HUES6 (cell line): ENCODE measurements around the gene NDEL1.

Experiments
- H3K27ac ChIP-seq: 2 replicates; pipeline ENCODE4 v1.7.0; 2013; ENCODE audit warnings: low read depth, mild to moderate bottlenecking, low read length, inconsistent platforms
- H3K27me3 ChIP-seq: 2 replicates; pipeline ENCODE4 v1.6.1; 2013; ENCODE audit warnings: low read length; ENCODE audit not compliant: control insufficient read depth, insufficient read depth
- H3K36me3 ChIP-seq: 2 replicates; pipeline ENCODE4 v1.6.1; 2013; ENCODE audit warnings: low read length; ENCODE audit not compliant: control insufficient read depth, insufficient read depth
- H3K4me1 ChIP-seq: 2 replicates; pipeline ENCODE4 v1.6.1; 2013; ENCODE audit warnings: low read length; ENCODE audit not compliant: control insufficient read depth, insufficient read depth
- H3K4me3 ChIP-seq: 2 replicates; pipeline ENCODE4 v1.5.1; 2013; ENCODE audit warnings: low read depth, low read length
- H3K9ac ChIP-seq: one replicate; pipeline ENCODE4 v1.6.1; 2013; ENCODE audit warnings: mild to moderate bottlenecking, low read length
- H3K9me3 ChIP-seq: 2 replicates; pipeline ENCODE4 v1.6.1; 2013; ENCODE audit warnings: low read depth, low read length; ENCODE audit not compliant: control insufficient read depth, insufficient read depth

The NDEL1 gene

GRCh38 chr17:8459107-8459506 is 23.4 kb downstream of the NDEL1 start:
- no peak overlapping the region for H3K9ac ChIP-seq
- no peak overlapping the region for H3K4me3 ChIP-seq
- no peaks in the 10 kb centered on the region for H3K9me3 ChIP-seq
- no peaks in the 10 kb centered on the region for H3K4me1 ChIP-seq
- no peak overlapping the region for H3K27ac ChIP-seq
- H3K27me3 ChIP-seq, result no peaks in the 10 kb centered on the region
- H3K36me3 ChIP-seq, result peaks cover 91% of the 10 kb centered on the region

GRCh38 chr17:8459831-8460230 is 24.1 kb downstream of the NDEL1 start:
- H3K27ac ChIP-seq, result no peak overlapping the region
- peaks cover 90% of the 10 kb centered on the region for H3K36me3 ChIP-seq
- H3K27me3 ChIP-seq, result no peaks in the 10 kb centered on the region
- peaks cover 3% of the 10 kb centered on the region; the same call in 1 of the 2 replicates for H3K4me1 ChIP-seq
- no peaks in the 10 kb centered on the region for H3K9me3 ChIP-seq
- H3K4me3 ChIP-seq, result no peak overlapping the region
- no peak overlapping the region for H3K9ac ChIP-seq

GRCh38 chr17:8462564-8462963 is 26.9 kb downstream of the NDEL1 start:
- Histone ChIP-seq H3K4me3 (no peak overlapping the region), H3K9me3 (no peaks in the 10 kb centered on the region), H3K9ac (no peak overlapping the region), H3K27me3 (no peaks in the 10 kb centered on the region), H3K36me3 (peaks cover 80% of the 10 kb centered on the region), H3K27ac (no peak overlapping the region), H3K4me1 (peaks cover 3% of the 10 kb centered on the region; the same call in 1 of the 2 replicates)

GRCh38 chr17:8463099-8463498 is 27.4 kb downstream of the NDEL1 start:
- Histone ChIP-seq H3K27me3 (no peaks in the 10 kb centered on the region), H3K4me1 (peaks cover 3% of the 10 kb centered on the region; the same call in 1 of the 2 replicates), H3K4me3 (no peak overlapping the region), H3K27ac (no peak overlapping the region), H3K9me3 (no peaks in the 10 kb centered on the region), H3K36me3 (peaks cover 79% of the 10 kb centered on the region), H3K9ac (no peak overlapping the region)

GRCh38 chr17:8464941-8465340 is 29.3 kb downstream of the NDEL1 start:
- no peak overlapping the region for H3K4me3 ChIP-seq
- no peaks in the 10 kb centered on the region for H3K9me3 ChIP-seq
- H3K36me3 ChIP-seq, result peaks cover 75% of the 10 kb centered on the region
- H3K4me1 ChIP-seq, result peaks cover 3% of the 10 kb centered on the region; the same call in 1 of the 2 replicates
- no peak overlapping the region for H3K9ac ChIP-seq
- no peaks in the 10 kb centered on the region for H3K27me3 ChIP-seq
- H3K27ac ChIP-seq, result no peak overlapping the region

- H3K4me1 ChIP-seq, result peaks cover 3% of the 10 kb centered on the region; the same call in 1 of the 2 replicates
- peaks cover 75% of the 10 kb centered on the region for H3K36me3 ChIP-seq
- H3K9me3 ChIP-seq, result no peaks in the 10 kb centered on the region
- H3K27me3 ChIP-seq, result no peaks in the 10 kb centered on the region
- H3K4me3 ChIP-seq, result no peak overlapping the region
- no peak overlapping the region for H3K27ac ChIP-seq
- no peak overlapping the region for H3K9ac ChIP-seq
Observed at GRCh38 chr17:8465356-8465755, 29.7 kb downstream of the NDEL1 start.

GRCh38 chr17:8465759-8466158 is 30.1 kb downstream of the NDEL1 start:
- peaks cover 74% of the 10 kb centered on the region for H3K36me3 ChIP-seq
- H3K4me1 ChIP-seq, result peaks cover 3% of the 10 kb centered on the region; the same call in 1 of the 2 replicates
- no peaks in the 10 kb centered on the region for H3K27me3 ChIP-seq
- no peak overlapping the region for H3K27ac ChIP-seq
- no peak overlapping the region for H3K4me3 ChIP-seq
- H3K9ac ChIP-seq, result no peak overlapping the region
- no peaks in the 10 kb centered on the region for H3K9me3 ChIP-seq

- Histone ChIP-seq H3K9ac (no peak overlapping the region), H3K36me3 (peaks cover 72% of the 10 kb centered on the region), H3K27ac (no peak overlapping the region), H3K9me3 (no peaks in the 10 kb centered on the region), H3K27me3 (no peaks in the 10 kb centered on the region), H3K4me3 (no peak overlapping the region), H3K4me1 (peaks cover 3% of the 10 kb centered on the region; the same call in 1 of the 2 replicates)
Observed at GRCh38 chr17:8466456-8466855, 30.8 kb downstream of the NDEL1 start.

GRCh38 chr17:8466873-8467272 is 31.2 kb downstream of the NDEL1 start:
- no peak overlapping the region for H3K9ac ChIP-seq
- no peaks in the 10 kb centered on the region for H3K27me3 ChIP-seq
- H3K27ac ChIP-seq, result no peak overlapping the region

GRCh38 chr17:8467527-8467926 is 31.8 kb downstream of the NDEL1 start:
- Histone ChIP-seq H3K9ac (no peak overlapping the region), H3K36me3 (peaks cover 71% of the 10 kb centered on the region), H3K27ac (no peak overlapping the region), H3K4me3 (no peak overlapping the region), H3K27me3 (no peaks in the 10 kb centered on the region), H3K9me3 (no peaks in the 10 kb centered on the region), H3K4me1 (peaks cover 3% of the 10 kb centered on the region; the same call in 1 of the 2 replicates)

More at GRCh38 chr17:8466873-8467272, 31.2 kb downstream of the NDEL1 start:
- Histone ChIP-seq H3K4me3 (no peak overlapping the region), H3K4me1 (peaks cover 3% of the 10 kb centered on the region; the same call in 1 of the 2 replicates), H3K9me3 (no peaks in the 10 kb centered on the region), H3K36me3 (peaks cover 72% of the 10 kb centered on the region)

- peaks cover 70% of the 10 kb centered on the region for H3K36me3 ChIP-seq
- H3K27me3 ChIP-seq, result no peaks in the 10 kb centered on the region
Observed at GRCh38 chr17:8468127-8468526, 32.4 kb downstream of the NDEL1 start.

More at GRCh38 chr17:8468127-8468526, 32.4 kb downstream of the NDEL1 start:
- Histone ChIP-seq H3K9me3 (no peaks in the 10 kb centered on the region), H3K4me1 (peaks cover 3% of the 10 kb centered on the region; the same call in 1 of the 2 replicates), H3K27ac (no peak overlapping the region), H3K9ac (no peak overlapping the region), H3K4me3 (no peak overlapping the region)
